Uterus (tissue), 2 donors: ENCODE measurements around the gene OTOG.

Source experiments
- CTCF ChIP-seq, 4 experiments: fragments of 200-600 bp in 2 of 4; fragments of 450-650 bp in 2 of 4; sonication (generic) in 2 of 4; IDR thresholded peaks; one replicate each; pipeline ENCODE4 v1.5.1; 2016 to 2019; ENCODE audit warnings: antibody characterized with exemption in 4 of 4, mild to moderate bottlenecking in 2 of 4, moderate library complexity in 1 of 4
- POLR2A ChIP-seq, 2 donors: fragments of 450-650 bp; IDR thresholded peaks; one replicate each; pipeline ENCODE4 v1.6.1; 2016; ENCODE audit warnings: antibody characterized with exemption in 2 of 2, mild to moderate bottlenecking in 1 of 2, moderate library complexity in 1 of 2

GRCh38 chr11:17507773-17508172 is 39.3 kb upstream of the OTOG start:
- TF ChIP-seq CTCF (IDR thresholded peaks at IDR 0.05) (no peak), POLR2A (IDR thresholded peaks at IDR 0.05) (no peak)
